Measurements from ENCODE around the gene SNX9. TPM values are rescaled to one million over a fixed set of nuclear protein-coding genes. Genes with fewer than 3 reads are reported as not detected.

SNX9 gene
- total and polyA plus RNA-seq, 7 donors = 42.6 to 72.6 (median 63.0) TPM

GRCh38 chr6:157867981-157868380, 44.9 kb downstream of the SNX9 start:
- intact Hi-C loops (cut with DNase I) = no loop called here
- TF ChIP-seq POLR2AphosphoS5 (IDR thresholded peaks at IDR 0.05) (no peak), EP300 (IDR thresholded peaks at IDR 0.05) (no peak), POLR2A (IDR thresholded peaks at IDR 0.05) (no peak), CTCF (IDR thresholded peaks at IDR 0.05) (no peak)
- Histone ChIP-seq H3K27ac (no peak overlapping the region), H3K27me3 (no peaks in the 10 kb centered on the region), H3K36me3 (peaks cover 0 to 36% (median 0%) of the 10 kb centered on the region in 4 donors), H3K4me1 (peaks cover 0 to 28% (median 14%) of the 10 kb centered on the region in 4 donors), H3K4me3 (no peak overlapping the region), H3K9me3 (no peaks in the 10 kb centered on the region)
- DNase-seq = no peak

- H3K36me3 ChIP-seq = peaks cover 0 to 41% (median 0%) of the 10 kb centered on the region in 4 donors
- intact Hi-C loops (cut with DNase I) = no loop called here
- DNase-seq = no peak
- 89 to 92% methylated on average over 10 of the region's 10 CpGs for WGBS, 2 donors
- TF ChIP-seq POLR2AphosphoS5 (IDR thresholded peaks at IDR 0.05) (no peak), CTCF (IDR thresholded peaks at IDR 0.05) (no peak), EP300 (IDR thresholded peaks at IDR 0.05) (no peak), POLR2A (IDR thresholded peaks at IDR 0.05) (no peak)
- H3K4me3 ChIP-seq = no peak overlapping the region
- H3K27me3 ChIP-seq = no peaks in the 10 kb centered on the region
- H3K27ac ChIP-seq = no peak overlapping the region
- H3K9me3 ChIP-seq = no peaks in the 10 kb centered on the region
- peaks cover 0 to 20% (median 9%) of the 10 kb centered on the region in 4 donors for H3K4me1 ChIP-seq
These were observed 45.8 kb downstream of the SNX9 start for GRCh38 chr6:157868835-157869234.

- Histone ChIP-seq H3K4me3 (no peak overlapping the region), H3K9me3 (no peaks in the 10 kb centered on the region), H3K27me3 (no peaks in the 10 kb centered on the region), H3K27ac (no peak overlapping the region), H3K36me3 (peaks cover 0 to 50% (median under 1%) of the 10 kb centered on the region in 4 donors), H3K4me1 (peaks cover 0 to 14% (median 5%) of the 10 kb centered on the region in 4 donors)
- WGBS, 2 donors = 93 to 95% methylated on average over 19 of the region's 19 CpGs
- TF ChIP-seq POLR2AphosphoS5 (IDR thresholded peaks at IDR 0.05) (no peak), EP300 (IDR thresholded peaks at IDR 0.05) (no peak), POLR2A (IDR thresholded peaks at IDR 0.05) (no peak), CTCF (IDR thresholded peaks at IDR 0.05) (no peak)
- DNase-seq = no peak
- intact Hi-C loops (cut with DNase I) = loop anchor here (5.0 kb wide), 1 partner anchor 47 kb away; the partner anchor contains the start of gene SNX9
These were observed 46.7 kb downstream of the SNX9 start for GRCh38 chr6:157869673-157870302.

GRCh38 chr6:157873735-157874344, 50.8 kb downstream of the SNX9 start:
- H3K4me1 ChIP-seq = no peaks in the 10 kb centered on the region
- no peaks in the 10 kb centered on the region for H3K9me3 ChIP-seq
- no peak overlapping the region for H3K4me3 ChIP-seq
- H3K27ac ChIP-seq = no peak overlapping the region
- intact Hi-C loops (cut with DNase I) = loop anchor here (2.0 to 5.0 kb wide), 2 partner anchors 52 to 117 kb away; partner anchors contain the start of gene SNX9
- peak; percentile 88 for DNase-seq
- 45 to 57% methylated on average over 9 of the region's 9 CpGs for WGBS, 2 donors
- TF ChIP-seq CTCF (IDR thresholded peaks at IDR 0.05) (peak; percentile 54 to 80 (median 72)), POLR2A (IDR thresholded peaks at IDR 0.05) (no peak)
- no peaks in the 10 kb centered on the region for H3K27me3 ChIP-seq
- peaks cover 0 to 79% (median 18%) of the 10 kb centered on the region in 4 donors for H3K36me3 ChIP-seq
